Hematopoietic multipotent progenitor cell treated with erythropoietin and hydrocortisone succinate and interleukin-3 and kit ligand, for 8 days (in vitro differentiated cells): ENCODE measurements around the gene BLTP1.
"Not testable (repeated sequence)": the region's sequence is repeated elsewhere in the genome, so short reads cannot be mapped to it uniquely, and the experiment has no call there.

Source experiments
- DNase-seq: peaks from one replicate; pipeline ENCODE4 v3.0.0-alpha.2; 2015

Gene BLTP1

GRCh38 chr4:122151982-122152710, at the start of gene BLTP1:
TSS of gene BLTP1 (plus strand) at chr4:122152331. CDS start at chr4:122170648, 18,317 bp downstream.
- DNase-seq, result peak; percentile 86

DNA sequence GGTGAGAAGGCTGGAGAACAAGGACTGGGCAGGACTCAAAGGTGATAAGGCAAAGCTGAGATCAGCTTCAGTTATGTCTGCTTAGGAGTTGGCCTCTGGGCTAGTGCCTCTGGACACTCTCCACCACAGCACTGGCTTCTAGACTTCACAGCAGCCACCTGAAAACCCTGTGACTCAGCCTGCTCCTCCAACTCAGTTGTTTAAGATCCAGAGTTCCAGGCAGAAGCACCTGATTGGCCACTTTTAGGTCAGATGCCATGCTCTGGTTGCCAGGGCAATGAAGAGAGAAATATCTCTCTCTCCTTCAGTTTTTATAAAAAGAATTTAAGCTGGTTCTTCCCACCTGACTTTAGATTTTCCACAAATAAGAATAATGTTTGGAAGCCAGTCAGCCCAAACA, 47.9 kb upstream of the BLTP1 start:
- no peak for DNase-seq

DNA sequence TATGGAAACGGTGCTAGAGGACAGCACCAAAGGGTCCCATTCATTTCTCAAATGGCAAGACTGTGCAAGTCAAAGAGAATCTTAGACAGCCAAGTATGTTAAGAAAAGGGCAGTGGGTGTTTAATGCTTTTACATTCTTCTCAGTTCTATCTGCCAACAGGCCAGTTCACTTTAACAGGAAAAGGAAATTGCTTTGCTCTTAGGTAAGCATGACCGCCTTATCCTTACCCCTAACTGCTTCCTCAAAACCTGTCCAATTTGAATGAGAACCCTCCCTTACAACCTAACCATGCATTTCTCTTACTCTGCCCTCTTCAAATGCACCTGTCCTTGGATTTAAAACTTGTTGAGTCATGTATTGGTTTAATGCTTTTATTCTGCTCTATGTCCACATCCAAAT, 44.5 kb upstream of the BLTP1 start:
- DNase-seq, result no peak

DNA sequence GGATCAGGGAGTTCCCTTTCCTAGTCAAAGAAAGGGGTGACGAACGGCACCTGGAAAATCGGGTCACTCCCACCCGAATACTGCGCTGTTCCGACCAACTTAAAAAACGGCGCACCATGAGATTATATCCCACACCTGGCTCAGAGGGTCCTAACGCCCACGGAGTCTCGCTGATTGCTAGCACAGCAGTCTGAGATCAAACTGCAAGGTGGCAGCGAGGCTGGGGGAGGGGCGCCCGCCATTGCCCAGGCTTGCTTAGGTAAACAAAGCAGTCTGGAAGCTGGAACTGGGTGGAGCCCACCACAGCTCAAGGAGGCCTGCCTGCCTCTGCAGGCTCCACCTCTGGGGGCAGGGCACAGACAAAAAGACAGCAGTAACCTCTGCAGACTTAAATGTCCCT, 41.8 kb upstream of the BLTP1 start:
- not testable (repeated sequence) for DNase-seq

GRCh38 chr4:122117743-122118142, 34.4 kb upstream of the BLTP1 start:
- DNase-seq, result peak; percentile 61

DNA sequence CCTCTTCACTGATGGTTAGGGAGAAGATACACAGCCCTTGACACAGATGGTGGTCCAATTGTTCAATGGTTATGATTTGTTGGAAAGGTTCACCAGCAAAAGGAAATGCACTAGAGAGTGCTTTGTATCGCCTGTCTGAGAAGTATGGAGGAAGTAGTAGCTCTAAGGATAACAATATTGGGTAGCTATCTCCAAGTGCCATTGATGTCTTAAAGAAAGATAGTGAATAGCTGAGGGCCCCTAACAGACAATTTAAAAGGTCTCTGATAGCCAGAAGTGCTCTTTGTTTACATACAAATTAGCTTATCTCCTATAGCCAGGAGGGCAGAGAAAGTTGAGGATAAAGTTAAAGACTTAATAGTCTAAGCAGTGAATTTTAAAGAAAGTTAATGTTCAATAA, 33.9 kb upstream of the BLTP1 start:
- DNase-seq, result peak; percentile 65

- DNase-seq, result no peak
These were observed 32.4 kb upstream of the BLTP1 start for GRCh38 chr4:122119739-122120138.

- no peak for DNase-seq
These were observed 30.5 kb upstream of the BLTP1 start for GRCh38 chr4:122121593-122121992.

- peak; percentile 10 for DNase-seq
These were observed 30.0 kb upstream of the BLTP1 start for GRCh38 chr4:122122083-122122482.

DNA sequence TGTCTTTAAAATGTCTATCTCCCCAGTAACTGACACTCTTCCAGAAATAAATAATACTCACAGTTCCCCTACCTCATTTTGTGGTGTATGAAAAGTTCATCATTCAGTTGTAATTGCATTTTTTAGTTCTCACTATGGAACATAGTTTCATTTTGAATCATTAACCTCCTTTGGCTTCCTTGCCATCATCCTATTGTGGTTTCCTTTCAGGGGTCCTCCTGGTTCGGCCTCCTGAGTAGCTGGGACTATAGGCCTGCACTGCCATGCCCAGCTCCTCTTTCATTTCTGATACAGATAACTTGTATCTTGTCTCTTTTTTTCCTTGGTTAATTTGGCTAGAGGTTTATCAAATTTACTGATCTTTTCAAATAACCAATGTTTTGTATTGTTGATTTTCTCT, 23.1 kb upstream of the BLTP1 start:
- no peak for DNase-seq

DNA sequence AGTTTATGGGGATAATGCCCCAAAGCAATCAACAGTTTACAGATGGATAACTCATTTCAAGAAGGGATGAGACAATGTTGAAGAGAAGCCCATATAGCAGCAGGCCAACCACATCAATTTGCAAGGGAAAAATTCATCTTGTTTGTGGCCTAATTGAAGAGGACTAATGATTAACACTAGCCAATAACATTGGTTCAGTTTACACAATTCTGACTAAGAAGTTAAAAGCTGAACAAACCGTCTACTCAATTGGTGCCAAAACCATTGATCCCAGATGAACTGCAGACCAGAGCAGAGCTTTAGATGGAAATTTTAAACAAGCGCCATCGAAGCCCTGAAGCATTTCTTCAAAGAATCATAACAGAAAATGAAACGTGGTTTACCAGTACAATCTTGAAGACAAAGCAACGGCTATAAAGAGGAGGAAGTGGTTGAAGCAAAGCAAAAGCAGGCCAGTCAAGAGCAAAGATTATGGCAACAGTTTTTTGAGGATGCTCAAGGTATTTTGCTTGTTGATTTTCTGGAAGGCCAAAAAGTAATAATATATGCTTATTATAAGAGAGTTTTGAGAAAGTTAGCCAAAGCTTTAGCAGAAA, 20.5 kb upstream of the BLTP1 start:
- no peak for DNase-seq

DNA sequence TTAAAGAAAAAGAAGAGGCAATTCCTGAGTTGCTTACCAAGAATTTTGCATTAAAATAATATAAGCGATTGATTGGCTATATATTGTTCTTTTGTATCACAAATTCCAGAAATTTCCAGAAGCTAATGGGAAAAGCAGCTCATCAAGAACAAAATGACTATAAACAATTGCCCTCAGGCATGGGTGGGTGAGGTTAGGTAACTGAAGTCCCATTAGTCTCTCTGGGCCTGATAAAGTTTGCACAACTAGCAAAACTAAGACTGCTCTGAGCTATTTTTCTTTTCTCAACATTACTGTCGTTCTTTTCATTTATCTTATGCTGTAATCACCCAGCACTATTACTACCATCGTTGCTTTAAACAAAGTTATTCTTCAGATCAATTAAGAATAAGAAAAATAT, 19.2 kb upstream of the BLTP1 start:
- DNase-seq, result no peak

GRCh38 chr4:122139139-122139538, 13.0 kb upstream of the BLTP1 start:
- no peak for DNase-seq

DNA sequence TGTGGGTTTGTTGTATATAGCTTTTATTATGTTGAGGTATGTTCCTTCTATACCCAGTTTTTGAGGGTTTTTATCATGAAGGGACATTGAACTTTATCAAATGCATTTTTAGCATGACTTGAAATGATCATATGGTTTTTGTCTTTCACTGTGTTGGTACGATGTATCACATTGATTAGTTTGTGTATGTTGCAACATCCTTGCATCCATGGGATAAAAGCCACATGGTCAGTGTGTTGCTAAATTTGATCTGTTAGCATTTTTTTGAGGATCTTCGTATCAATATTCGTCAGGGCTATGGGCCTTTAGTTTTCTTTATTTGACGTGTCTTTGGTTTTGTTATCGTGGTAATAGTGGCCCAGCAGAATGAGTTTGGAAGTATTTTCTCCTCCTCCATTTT, 11.3 kb upstream of the BLTP1 start:
- no peak for DNase-seq

DNA sequence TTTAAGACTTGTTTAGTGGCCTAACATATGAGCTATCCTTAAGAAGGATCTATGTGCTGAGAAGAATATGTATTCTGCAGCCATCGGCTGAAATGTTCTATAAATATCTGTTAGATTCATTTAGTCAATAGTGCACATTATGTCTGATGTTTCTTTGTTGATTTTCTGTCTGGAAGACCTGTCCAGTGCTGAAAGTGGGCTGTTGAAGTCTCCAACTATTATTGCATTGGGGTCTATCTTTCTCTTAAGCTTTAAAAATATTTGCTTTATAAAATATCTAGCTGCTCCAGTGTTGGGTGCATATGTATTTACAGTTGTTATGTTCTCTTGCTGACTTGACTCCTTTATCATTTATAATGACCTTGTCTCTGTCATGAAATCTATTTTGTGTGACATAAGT, 9.4 kb upstream of the BLTP1 start:
- DNase-seq, result no peak

- DNase-seq, result no peak
These were observed 5.5 kb upstream of the BLTP1 start for GRCh38 chr4:122146652-122147051.

DNA sequence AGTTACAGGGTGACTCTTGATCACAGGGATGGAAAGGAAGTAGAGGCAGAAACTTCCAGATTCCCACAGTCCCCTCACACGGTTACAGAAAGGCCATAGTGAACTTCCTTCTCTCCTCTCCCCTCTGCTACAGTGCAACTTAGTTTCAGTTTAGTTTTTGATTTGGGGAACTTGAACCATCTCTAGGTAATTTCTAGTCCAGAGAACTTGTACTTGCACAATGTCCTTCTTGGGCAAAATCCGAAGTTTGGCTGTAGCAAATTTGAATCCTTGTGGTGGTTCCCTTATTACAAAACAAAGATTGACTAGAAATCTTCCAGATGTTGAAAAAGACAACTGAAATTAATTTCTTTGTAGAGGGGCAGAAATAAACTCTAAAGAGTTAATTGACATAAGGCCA, 1.2 kb upstream of the BLTP1 start:
- no peak for DNase-seq

DNA sequence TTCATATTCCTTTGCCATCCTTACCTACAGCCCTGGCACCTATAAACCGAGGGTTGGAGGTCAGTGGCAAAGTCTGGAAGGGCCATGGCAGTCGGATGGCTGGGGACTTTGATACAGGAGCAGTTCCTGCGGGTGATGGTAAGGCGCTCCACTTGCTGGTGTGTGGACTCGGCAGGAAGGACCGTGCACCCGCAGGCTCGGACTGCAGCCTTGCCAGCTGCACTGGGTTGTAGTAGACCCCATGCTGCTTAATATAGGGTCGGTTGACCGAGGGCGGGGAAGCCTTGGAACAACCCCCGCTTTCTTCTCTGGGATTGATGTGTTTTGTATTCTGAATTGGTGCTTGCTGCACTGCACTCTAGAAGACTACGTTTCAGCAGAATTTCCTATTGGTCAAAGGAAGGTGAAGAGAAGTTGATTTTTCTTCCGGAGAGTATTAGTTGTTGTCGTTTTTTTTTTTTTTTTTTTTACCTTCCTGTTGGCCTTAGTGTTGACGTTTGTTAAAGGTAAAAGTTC, 638 bp downstream of the BLTP1 start:
- peak; percentile 30 for DNase-seq

DNA sequence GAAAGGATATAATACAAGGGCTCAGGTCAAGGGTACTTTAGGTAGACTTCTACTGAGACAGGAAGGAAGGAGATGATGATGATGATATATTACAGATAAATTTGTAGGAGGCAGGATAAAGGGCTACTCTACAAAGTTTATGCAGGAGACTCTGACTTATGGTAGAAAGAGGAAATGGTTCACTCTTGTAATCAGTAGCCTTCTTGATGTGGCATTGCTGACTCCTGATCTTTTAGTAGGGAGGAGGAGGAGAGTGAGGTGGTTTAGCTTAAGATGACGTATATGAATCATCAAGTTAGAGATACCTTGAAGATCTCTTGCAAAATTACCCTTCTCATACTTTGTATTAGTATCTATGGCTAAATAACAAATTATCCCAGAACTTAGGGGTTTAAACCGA, 4.7 kb downstream of the BLTP1 start:
- no peak for DNase-seq

DNA sequence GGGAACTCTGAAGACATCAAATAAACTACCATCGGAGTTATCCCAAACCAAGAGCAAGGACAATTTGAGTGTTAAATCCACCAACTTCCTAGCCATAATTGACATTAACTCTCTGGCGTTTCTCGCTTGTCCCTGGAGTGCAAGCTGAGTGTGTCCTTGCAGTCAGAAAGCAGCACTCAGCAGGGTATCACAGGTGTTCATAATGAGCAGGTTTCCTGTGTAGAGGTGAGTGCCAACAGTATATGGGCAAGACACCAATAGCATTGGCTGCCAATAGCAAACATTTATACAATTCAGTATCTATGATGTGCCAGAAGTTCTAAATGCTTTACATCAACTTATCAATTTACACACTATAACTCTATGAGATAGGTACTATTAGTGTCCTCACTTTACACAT, 11.2 kb downstream of the BLTP1 start:
- DNase-seq, result no peak

DNA sequence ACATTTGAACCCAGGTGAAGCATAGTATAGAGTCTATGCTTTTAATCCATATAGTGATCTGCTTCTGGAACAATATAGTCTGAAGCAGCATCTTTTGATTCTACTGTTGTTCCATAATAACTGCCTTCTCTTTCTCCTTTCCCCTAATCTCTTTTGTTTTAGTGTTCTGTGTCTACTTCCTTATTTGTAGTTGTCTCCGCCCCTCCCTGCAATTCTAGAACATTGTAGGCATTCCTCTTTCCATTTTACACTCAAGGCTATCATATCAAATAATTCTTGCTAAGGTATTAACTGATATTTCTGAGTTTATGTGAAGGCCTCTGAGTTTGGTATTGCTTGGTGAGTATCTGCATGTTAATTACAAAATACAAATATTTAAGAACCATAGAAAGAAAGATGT, 11.6 kb downstream of the BLTP1 start:
- DNase-seq, result no peak

GRCh38 chr4:122167369-122167768, 15.2 kb downstream of the BLTP1 start:
- DNase-seq, result no peak

GRCh38 chr4:122170775-122171174, 18.6 kb downstream of the BLTP1 start:
- DNase-seq, result peak; percentile 26

DNA sequence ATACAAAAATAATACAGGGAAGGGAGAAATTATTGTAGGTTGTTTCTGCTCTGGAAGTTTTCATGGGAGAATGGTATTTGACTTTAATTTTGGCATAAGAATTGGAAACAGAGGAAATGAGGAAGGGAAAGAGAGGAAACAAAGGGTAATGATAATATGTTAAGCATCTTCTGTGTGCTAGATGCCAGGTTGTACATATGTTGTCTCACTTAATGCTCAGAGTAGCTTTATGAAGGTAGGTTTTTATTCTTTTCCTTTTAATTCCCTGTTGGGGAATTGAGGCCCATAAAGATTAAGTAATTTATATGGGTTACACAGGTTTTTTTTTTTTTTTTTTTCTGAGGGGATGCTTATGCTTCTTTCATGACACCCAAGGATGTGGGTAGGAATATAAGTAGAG, 19.2 kb downstream of the BLTP1 start:
- DNase-seq, result no peak

GRCh38 chr4:122172266-122172665, 20.1 kb downstream of the BLTP1 start:
- DNase-seq, result no peak
